22Rv1 (cell line): ENCODE measurements around the gene TMEM178B.

Experiments
- CTCF ChIP-seq: fragments of 450-650 bp; IDR thresholded peaks from 2 replicates; pipeline ENCODE4 v1.5.1; 2017; ENCODE audit warnings: mild to moderate bottlenecking
- ZFX ChIP-seq: fragments of 450-650 bp; IDR thresholded peaks from 2 replicates; pipeline ENCODE4 v1.6.1; 2017; ENCODE audit warnings: antibody characterized with exemption, borderline replicate concordance

GRCh38 chr7:141209454-141209853 lies 135.6 kb downstream of the TMEM178B start:
- TF ChIP-seq CTCF (no peak), ZFX (no peak)
